SK-N-SH (cell line): ENCODE results near the gene AGBL1. TPM values are rescaled to one million over a fixed set of nuclear protein-coding genes. Genes with fewer than 3 reads are reported as not detected.
A peak's percentile ranks its signal among the peaks of the same experiment; 100 is the strongest.

Experiments used
- CTCF ChIA-PET: fragments of 300-600, 350-600 bp; formaldehyde crosslinking; extraction: SDS; loops from one replicate; lab custom pipeline; 2021; lab: Yijun Ruan, JAX
- POLR2A ChIA-PET: fragments of 350-600 bp; sonication (Branson Sonifier 250); formaldehyde crosslinking; extraction: SDS; loops from one replicate; lab custom pipeline; 2020; ENCODE audit warnings: antibody characterized with exemption, inconsistent platforms; lab: Yijun Ruan, JAX
- DNase-seq: peaks from one replicate; pipeline ENCODE4 v3.0.0; 2012
- H2AFZ ChIP-seq: fragments of 200-600 bp; sonication (generic); 2 replicates; pipeline ENCODE4 v1.8.1; 2016; ENCODE audit warnings: antibody characterized with exemption, mild to moderate bottlenecking, low read depth
- H3F3A ChIP-seq: fragments of 200-600 bp; sonication (generic); replicated peaks from 2 replicates; pipeline ENCODE3; 2016; ENCODE audit warnings: antibody characterized with exemption, mild to moderate bottlenecking; ENCODE audit not compliant: insufficient read depth
- H3K27ac ChIP-seq, 2 experiments: fragments of 200-500 bp in 1 of 2; fragments of 200-600 bp in 1 of 2; sonication (Bioruptor generic) in 1 of 2; sonication (generic), shearing (Covaris generic) in 1 of 2; 2 replicates each; pipeline versions ENCODE4 v1.5.1 to v1.6.1; 2014 to 2016; ENCODE audit warnings: low read depth in 2 of 2, inconsistent platforms in 1 of 2, low read length in 1 of 2, mild to moderate bottlenecking in 1 of 2, mixed read lengths in 1 of 2
- H3K27me3 ChIP-seq: fragments of 200-600 bp; sonication (generic), shearing (Covaris generic); 2 replicates; pipeline ENCODE4 v1.6.1; 2016; ENCODE audit warnings: mixed run types; ENCODE audit not compliant: insufficient read depth
- H3K36me3 ChIP-seq, 2 experiments: fragments of 200-500 bp in 1 of 2; fragments of 200-600 bp in 1 of 2; sonication (Bioruptor generic) in 1 of 2; sonication (generic) in 1 of 2; replicated peaks in 1 of 2; 2 replicates each; pipeline versions ENCODE3 to v1.5.1; 2014 to 2016; ENCODE audit warnings: low read length in 1 of 2, mild to moderate bottlenecking in 1 of 2; ENCODE audit not compliant: insufficient read depth in 2 of 2, control insufficient read depth in 1 of 2
- H3K4me1 ChIP-seq, 2 experiments: fragments of 200-500 bp in 1 of 2; fragments of 200-600 bp in 1 of 2; sonication (Bioruptor generic) in 1 of 2; sonication (generic), shearing (Covaris generic) in 1 of 2; 2 replicates each; pipeline versions ENCODE4 v1.5.1 to v1.6.1; 2014 to 2016; ENCODE audit warnings: low read depth in 1 of 2, low read length in 1 of 2, mixed run types in 1 of 2; ENCODE audit not compliant: insufficient read depth in 2 of 2, control insufficient read depth in 1 of 2
- H3K4me2 ChIP-seq: fragments of 200-600 bp; sonication (generic), shearing (Covaris generic); 2 replicates; pipeline ENCODE4 v1.6.1; 2017; ENCODE audit warnings: mixed run types
- H3K4me3 ChIP-seq, 2 experiments: fragments of 200-500 bp in 1 of 2; fragments of 200-600 bp in 1 of 2; sonication (Bioruptor generic) in 1 of 2; sonication (generic), shearing (Covaris generic) in 1 of 2; 2 replicates each; pipeline versions ENCODE4 v1.5.1 to v1.8.1; 2014 to 2016; ENCODE audit warnings: low read depth in 2 of 2, inconsistent platforms in 1 of 2, low read length in 1 of 2, mild to moderate bottlenecking in 1 of 2, mixed read lengths in 1 of 2, moderate library complexity in 1 of 2
- H3K79me2 ChIP-seq: fragments of 200-600 bp; sonication (generic); 2 replicates; pipeline ENCODE4 v1.8.1; 2017; ENCODE audit warnings: mild to moderate bottlenecking; ENCODE audit not compliant: insufficient read depth
- H3K9ac ChIP-seq: fragments of 200-600 bp; sonication (generic); 2 replicates; pipeline ENCODE4 v1.6.1; 2017; ENCODE audit warnings: mixed run types
- H3K9me2 ChIP-seq: fragments of 200-600 bp; sonication (generic); 2 replicates; pipeline ENCODE4 v1.6.1; 2017; ENCODE audit warnings: mixed run types
- H3K9me3 ChIP-seq: fragments of 200-600 bp; sonication (generic); 2 replicates; pipeline ENCODE4 v1.6.1; 2017; ENCODE audit warnings: mixed run types, mild to moderate bottlenecking, moderate library complexity
- H4K20me1 ChIP-seq: fragments of 200-600 bp; sonication (generic); 2 replicates; pipeline ENCODE4 v1.6.1; 2017; ENCODE audit warnings: mild to moderate bottlenecking, mixed run types; ENCODE audit not compliant: insufficient read depth
- CHD2 ChIP-seq: fragments of 150-350 bp; IDR thresholded peaks from 2 replicates; pipeline ENCODE4 v1.6.1; 2018; ENCODE audit warnings: low read length; ENCODE audit not compliant: partially characterized antibody
- EP300 ChIP-seq, 2 experiments: IDR thresholded peaks; 2 replicates each; pipeline versions ENCODE4 v1.4.0 to v1.6.1; 2012; ENCODE audit warnings: borderline replicate concordance in 1 of 2, low read depth in 1 of 2, low read length in 1 of 2
- EZH2phosphoT487 ChIP-seq: fragments of 200-600 bp; sonication (generic); IDR thresholded peaks from 2 replicates; pipeline ENCODE4 v1.6.1; 2017; ENCODE audit warnings: low read depth, mixed run types, mild to moderate bottlenecking, antibody characterized with exemption, moderate library complexity, borderline replicate concordance
- FOXM1 ChIP-seq: IDR thresholded peaks from 2 replicates; pipeline ENCODE4 v1.4.0; 2012; ENCODE audit warnings: low read depth, mild to moderate bottlenecking
- GABPA ChIP-seq: IDR thresholded peaks from 2 replicates; pipeline ENCODE4 v1.4.0; 2012; ENCODE audit warnings: low read depth, mild to moderate bottlenecking
- GATA2 ChIP-seq: sonication (generic); formaldehyde crosslinking; IDR thresholded peaks from 2 replicates; pipeline ENCODE4 v1.5.0; 2020; ENCODE audit warnings: mild to moderate bottlenecking, missing genetic modification reagents
- JUND ChIP-seq: IDR thresholded peaks from 2 replicates; pipeline ENCODE4 v1.4.0; 2012
- MXI1 ChIP-seq: IDR thresholded peaks from 2 replicates; pipeline ENCODE4 v1.6.1; 2012; ENCODE audit warnings: mild to moderate bottlenecking, low read depth, low read length, improper control_type of control experiment
- NFIC ChIP-seq: IDR thresholded peaks from 2 replicates; pipeline ENCODE4 v1.4.0; 2012; ENCODE audit warnings: borderline replicate concordance
- RAD21 ChIP-seq: IDR thresholded peaks from 2 replicates; pipeline ENCODE4 v1.6.1; 2012; ENCODE audit warnings: mild to moderate bottlenecking, low read length
- RFX5 ChIP-seq: IDR thresholded peaks from 2 replicates; pipeline ENCODE4 v1.6.1; 2012; ENCODE audit warnings: mild to moderate bottlenecking, improper control_type of control experiment, low read length
- RXRA ChIP-seq: IDR thresholded peaks from 2 replicates; pipeline ENCODE4 v1.4.0; 2012; ENCODE audit warnings: low read depth, mild to moderate bottlenecking, borderline replicate concordance
- SMC3 ChIP-seq: IDR thresholded peaks from 2 replicates; pipeline ENCODE4 v1.6.1; 2012; ENCODE audit warnings: low read depth, low read length, improper control_type of control experiment
- TAF1 ChIP-seq: IDR thresholded peaks from 2 replicates; pipeline ENCODE4 v1.6.1; 2012; ENCODE audit warnings: low read depth, mild to moderate bottlenecking, low read length, moderate library complexity, borderline replicate concordance
- TCF12 ChIP-seq: IDR thresholded peaks from 2 replicates; pipeline ENCODE4 v1.4.0; 2012
- TEAD4 ChIP-seq: IDR thresholded peaks from 2 replicates; pipeline ENCODE4 v1.4.0; 2012; ENCODE audit warnings: mild to moderate bottlenecking, borderline replicate concordance; ENCODE audit not compliant: insufficient read depth
- YY1 ChIP-seq: IDR thresholded peaks from 2 replicates; pipeline ENCODE4 v1.4.0; 2012; ENCODE audit warnings: low read depth, mild to moderate bottlenecking
- WGBS: methylation state at CpG from one replicate; pipeline ENCODE4 v1.1.6; 2017; ENCODE audit warnings: low lambda C conversion rate; 5-methylcytosine and 5-hydroxymethylcytosine counted together
- polyA plus RNA-seq, 3 experiments: library from polyadenylated mRNA; depleted of rRNA; stranded (reverse); fragments of >200 nt; gene quantifications; 2 replicates each; pipeline ENCODE4 v1.2.3, GENCODE V29; 2012
- TF ChIP-seq, protein P1 (sequence below): fragments of 150-350 bp; IDR thresholded peaks from 2 replicates; pipeline ENCODE4 v1.6.1; 2017; ENCODE audit warnings: antibody characterized with exemption, low read length, low read depth, borderline replicate concordance
- TF ChIP-seq, protein P2 (sequence below): IDR thresholded peaks from 2 replicates; pipeline ENCODE4; 2012

Gene AGBL1
- polyA plus RNA-seq, 1 of the 3 experiments (the other 2 are of a cell fraction) = not detected

DNA sequence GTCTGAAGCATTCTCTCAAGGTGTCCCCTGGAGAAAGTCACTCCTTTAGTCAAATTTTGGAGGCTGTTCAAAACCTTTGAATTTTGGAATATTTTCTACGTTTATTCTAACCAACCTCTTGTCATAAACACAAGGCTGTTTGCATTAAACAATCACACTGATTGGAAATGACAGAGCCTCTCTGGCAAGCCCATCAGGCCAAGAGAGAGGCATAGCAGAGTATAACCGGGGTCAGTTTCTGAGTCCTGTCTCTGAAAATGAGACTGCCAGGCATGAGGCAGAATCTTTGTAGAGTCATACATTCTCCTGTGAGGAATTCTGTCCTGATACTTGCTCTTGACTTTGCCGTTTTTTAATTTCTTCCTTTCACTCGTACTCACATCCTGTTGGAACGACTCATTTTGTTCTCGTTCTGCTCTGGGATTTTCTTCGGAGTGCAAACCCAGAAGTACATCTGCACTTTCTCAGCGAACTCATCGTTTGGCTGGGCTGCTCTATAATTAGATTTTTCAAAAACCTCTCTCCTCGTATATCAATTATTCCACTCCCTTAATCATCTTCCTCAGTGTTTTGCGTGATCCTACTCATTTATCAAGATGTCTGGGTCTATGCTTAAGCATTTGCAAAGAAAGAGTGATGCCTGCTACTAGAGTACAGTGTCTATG, 114.2 kb downstream of the AGBL1 start:
- H3K79me2 ChIP-seq = no peaks in the 10 kb centered on the region
- no peaks in the 10 kb centered on the region for H3K36me3 ChIP-seq
- POLR2A ChIA-PET = no interaction called here
- H3K9ac ChIP-seq = peak overlapping the region; percentile 46; the same call in 1 of the 2 replicates
- H3K4me1 ChIP-seq = peaks cover 0 to 5% of the 10 kb centered on the region in 2 experiments; a peak in 2 of 4 replicates
- H3K27ac ChIP-seq = peak overlapping the region; percentile 43 to 64
- CTCF ChIA-PET = no interaction called here
- no peaks in the 10 kb centered on the region for H3K9me3 ChIP-seq
- H4K20me1 ChIP-seq = no peaks in the 10 kb centered on the region
- WGBS = 4% methylated on average over 11 of the region's 11 CpGs
- no peaks in the 10 kb centered on the region for H3K9me2 ChIP-seq
- H3K4me3 ChIP-seq = peak overlapping the region; percentile 38 to 50; a peak in 3 of 4 replicates
- no peak for TF ChIP-seq RAD21
- TF ChIP-seq, protein P1, sequence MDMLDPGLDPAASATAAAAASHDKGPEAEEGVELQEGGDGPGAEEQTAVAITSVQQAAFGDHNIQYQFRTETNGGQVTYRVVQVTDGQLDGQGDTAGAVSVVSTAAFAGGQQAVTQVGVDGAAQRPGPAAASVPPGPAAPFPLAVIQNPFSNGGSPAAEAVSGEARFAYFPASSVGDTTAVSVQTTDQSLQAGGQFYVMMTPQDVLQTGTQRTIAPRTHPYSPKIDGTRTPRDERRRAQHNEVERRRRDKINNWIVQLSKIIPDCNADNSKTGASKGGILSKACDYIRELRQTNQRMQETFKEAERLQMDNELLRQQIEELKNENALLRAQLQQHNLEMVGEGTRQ = no peak
- TF ChIP-seq, protein P2, sequence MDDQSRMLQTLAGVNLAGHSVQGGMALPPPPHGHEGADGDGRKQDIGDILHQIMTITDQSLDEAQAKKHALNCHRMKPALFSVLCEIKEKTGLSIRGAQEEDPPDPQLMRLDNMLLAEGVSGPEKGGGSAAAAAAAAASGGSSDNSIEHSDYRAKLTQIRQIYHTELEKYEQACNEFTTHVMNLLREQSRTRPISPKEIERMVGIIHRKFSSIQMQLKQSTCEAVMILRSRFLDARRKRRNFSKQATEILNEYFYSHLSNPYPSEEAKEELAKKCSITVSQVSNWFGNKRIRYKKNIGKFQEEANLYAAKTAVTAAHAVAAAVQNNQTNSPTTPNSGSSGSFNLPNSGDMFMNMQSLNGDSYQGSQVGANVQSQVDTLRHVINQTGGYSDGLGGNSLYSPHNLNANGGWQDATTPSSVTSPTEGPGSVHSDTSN = peak; percentile 73
- TF ChIP-seq GATA2 (CRISPR knock-in tag) = no peak
- 0 out of 2 replicates have a peak, but pooled peaks have one; percentile 8 for TF ChIP-seq JUND
- no peak for TF ChIP-seq GABPA
- no peak for TF ChIP-seq RXRA
- no peak for TF ChIP-seq YY1
- TF ChIP-seq SMC3 = no peak
- no peak for TF ChIP-seq EP300 (IDR thresholded peaks at IDR 0.05; ENCODE audit: borderline replicate concordance in 1 of 2, low read depth in 1 of 2, low read length in 1 of 2)
- TF ChIP-seq FOXM1 = no peak
- TF ChIP-seq RFX5 = no peak
- no peak for TF ChIP-seq TAF1
- TF ChIP-seq NFIC = 0 out of 2 replicates have a peak, but pooled peaks have one; percentile 13
- TF ChIP-seq EZH2phosphoT487 = no peak
- TF ChIP-seq TEAD4 = no peak
- TF ChIP-seq MXI1 = no peak
- peak; percentile 44; the same call in 1 of the 2 replicates for TF ChIP-seq TCF12
- no peak for TF ChIP-seq CHD2
- no peaks in the 10 kb centered on the region for H3F3A ChIP-seq
- H3K27me3 ChIP-seq = no peaks in the 10 kb centered on the region
- peak; percentile 7 for DNase-seq
- peak overlapping the region; percentile 85 for H2AFZ ChIP-seq
- peak overlapping the region; percentile 75 for H3K4me2 ChIP-seq
